GM19397 (cell line): ENCODE data around the gene FAM184A.

Experiments used
- ATAC-seq: cut with Tn5 transposase; IDR thresholded peaks from one replicate; pipeline ENCODE4 v1.9.1; 2021; ENCODE audit warnings: mild to moderate bottlenecking, moderate library complexity; ENCODE audit not compliant: unreplicated experiment

Gene FAM184A

DNA sequence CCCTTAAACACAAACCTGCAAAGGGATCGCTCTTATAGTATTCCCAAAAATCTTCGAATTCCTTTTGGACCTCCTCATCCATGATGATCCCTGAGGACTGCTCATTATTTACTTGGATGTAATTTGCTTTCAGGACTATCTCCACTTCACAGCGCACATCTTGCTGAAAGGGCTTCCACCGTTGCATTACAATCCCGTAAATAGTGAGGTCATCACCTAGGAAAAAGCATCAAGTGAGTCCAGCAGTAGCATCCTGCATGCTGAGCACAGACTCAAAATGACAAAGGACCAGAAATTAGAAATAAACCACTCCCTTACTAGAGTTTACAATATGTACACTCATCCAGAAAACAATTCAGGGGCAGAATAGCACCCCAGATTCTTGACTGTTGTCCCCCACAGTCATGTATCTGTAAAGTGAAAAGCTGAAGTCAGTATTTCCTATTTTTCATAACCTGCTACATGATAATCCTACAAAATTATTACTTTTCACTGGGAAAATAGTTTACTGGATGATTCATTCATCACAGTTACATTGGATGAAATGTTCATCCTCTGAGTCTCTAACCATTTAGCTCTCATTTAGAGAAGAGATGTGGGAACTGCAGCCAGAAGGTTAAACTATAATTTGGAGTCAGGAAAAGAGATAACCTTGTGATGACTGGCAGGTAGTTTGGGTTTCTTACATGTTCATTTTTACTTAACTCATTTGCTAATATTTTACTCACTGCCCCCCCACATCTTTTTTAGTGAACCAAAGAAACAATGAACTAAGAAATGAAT is 160.7 kb downstream of the FAM184A start:
- ATAC-seq = no peak

DNA sequence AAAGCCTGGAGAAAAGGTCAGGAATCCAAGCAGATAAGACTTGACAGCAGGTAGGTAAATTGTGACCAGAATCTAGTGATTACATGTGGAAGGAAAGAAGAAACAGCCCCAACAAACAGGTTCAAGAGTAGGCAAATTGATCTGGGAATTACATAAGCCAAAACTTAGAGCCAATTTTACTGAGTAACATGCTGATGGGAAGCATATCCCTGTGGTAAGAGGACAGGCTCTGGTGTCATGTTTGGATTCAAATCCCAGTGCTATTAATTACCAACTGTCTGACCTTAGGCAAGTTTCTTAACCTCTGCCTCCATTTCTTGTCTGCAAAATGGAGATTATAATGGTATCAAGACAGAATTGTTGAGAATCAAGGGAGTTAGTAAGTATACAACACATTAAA is 163.9 kb downstream of the FAM184A start:
- ATAC-seq = no peak

DNA sequence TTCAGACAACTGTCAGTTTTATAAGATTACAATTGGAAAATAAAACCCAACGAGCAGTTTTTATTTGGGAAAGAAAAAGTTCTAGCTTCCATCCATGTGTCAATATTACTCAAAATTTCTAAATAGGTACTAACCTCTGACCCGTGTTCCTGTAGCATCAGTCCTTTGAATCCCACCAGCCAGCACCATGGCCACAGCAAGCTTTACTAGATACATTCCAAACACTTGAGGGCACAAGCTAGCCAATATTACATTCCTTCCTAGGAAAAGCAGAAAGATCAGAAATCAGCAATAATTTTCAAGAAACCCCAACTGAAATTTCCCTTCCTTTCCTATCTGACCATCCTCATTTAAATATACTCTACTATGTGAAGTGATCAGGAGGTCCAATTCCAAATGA is 165.3 kb downstream of the FAM184A start:
- ATAC-seq = no peak

DNA sequence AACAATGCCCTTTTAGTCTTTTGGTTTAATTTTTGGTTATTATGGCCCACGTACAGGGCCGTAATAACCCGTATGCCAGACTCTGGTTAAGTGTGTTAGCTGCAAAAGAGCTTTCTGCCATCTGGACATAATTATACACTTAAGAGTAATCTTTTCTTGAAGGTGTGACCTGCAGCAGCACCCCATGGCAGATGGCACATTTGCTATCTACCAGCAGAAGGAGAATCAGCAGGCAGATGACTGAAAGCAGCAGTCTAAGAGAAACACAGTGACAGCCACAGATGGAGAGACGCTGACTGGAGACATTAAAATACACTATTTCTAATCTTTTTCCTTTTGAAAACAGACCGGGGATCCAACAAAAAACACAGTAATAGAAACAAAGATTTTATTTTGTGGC is 165.8 kb downstream of the FAM184A start:
- no peak for ATAC-seq
